Upper lobe of left lung (tissue), 4 donors: ENCODE data around the gene EML1.

Experiments
- EP300 ChIP-seq, 4 donors: sonication (generic); formaldehyde crosslinking; IDR thresholded peaks; one replicate each; pipeline ENCODE4 v1.5.1; 2017; ENCODE audit warnings: antibody characterized with exemption in 4 of 4, control low read depth in 2 of 4
- POLR2A ChIP-seq, 4 donors: fragments of 450-650 bp; IDR thresholded peaks; one replicate each; pipeline ENCODE4 v1.5.1; 2016 to 2017; ENCODE audit warnings: antibody characterized with exemption in 4 of 4, mild to moderate bottlenecking in 2 of 4
- POLR2AphosphoS5 ChIP-seq, 2 donors: sonication (generic); formaldehyde crosslinking; IDR thresholded peaks; one replicate each; pipeline ENCODE4 v1.5.1; 2017; ENCODE audit warnings: antibody characterized with exemption in 2 of 2
- TF ChIP-seq, protein P1 (sequence below), 6 experiments: fragments of 450-650 bp in 4 of 6; fragments of 200-600 bp in 2 of 6; sonication (generic) in 2 of 6; IDR thresholded peaks; one replicate each; pipeline ENCODE4 v1.5.1; 2016 to 2019; ENCODE audit warnings: antibody characterized with exemption in 6 of 6

GRCh38 chr14:99936738-99937474, 143.7 kb downstream of the EML1 start:
- TF ChIP-seq, protein P1, sequence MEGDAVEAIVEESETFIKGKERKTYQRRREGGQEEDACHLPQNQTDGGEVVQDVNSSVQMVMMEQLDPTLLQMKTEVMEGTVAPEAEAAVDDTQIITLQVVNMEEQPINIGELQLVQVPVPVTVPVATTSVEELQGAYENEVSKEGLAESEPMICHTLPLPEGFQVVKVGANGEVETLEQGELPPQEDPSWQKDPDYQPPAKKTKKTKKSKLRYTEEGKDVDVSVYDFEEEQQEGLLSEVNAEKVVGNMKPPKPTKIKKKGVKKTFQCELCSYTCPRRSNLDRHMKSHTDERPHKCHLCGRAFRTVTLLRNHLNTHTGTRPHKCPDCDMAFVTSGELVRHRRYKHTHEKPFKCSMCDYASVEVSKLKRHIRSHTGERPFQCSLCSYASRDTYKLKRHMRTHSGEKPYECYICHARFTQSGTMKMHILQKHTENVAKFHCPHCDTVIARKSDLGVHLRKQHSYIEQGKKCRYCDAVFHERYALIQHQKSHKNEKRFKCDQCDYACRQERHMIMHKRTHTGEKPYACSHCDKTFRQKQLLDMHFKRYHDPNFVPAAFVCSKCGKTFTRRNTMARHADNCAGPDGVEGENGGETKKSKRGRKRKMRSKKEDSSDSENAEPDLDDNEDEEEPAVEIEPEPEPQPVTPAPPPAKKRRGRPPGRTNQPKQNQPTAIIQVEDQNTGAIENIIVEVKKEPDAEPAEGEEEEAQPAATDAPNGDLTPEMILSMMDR (IDR thresholded peaks at IDR 0.05) = no peak
- no peak for TF ChIP-seq POLR2AphosphoS5 (IDR thresholded peaks at IDR 0.05)
- TF ChIP-seq POLR2A (IDR thresholded peaks at IDR 0.05) = no peak
- TF ChIP-seq EP300 (IDR thresholded peaks at IDR 0.05) = no peak
